Right atrium auricular region (tissue), 2 donors: ENCODE results near the gene PALMD. TPM values are rescaled to one million over a fixed set of nuclear protein-coding genes. Genes with fewer than 3 reads are reported as not detected.

Source experiments
- DNase-seq: peaks from one replicate; pipeline ENCODE4 v3.0.0-alpha.2; 2019; ENCODE audit warnings: low spot score
- H3K27ac ChIP-seq, 2 donors: fragments of 200-600 bp; sonication (generic); 1 replicate in 1 of 2; 2 replicates in 1 of 2; pipeline ENCODE4 v1.5.1; 2016 to 2019
- H3K27me3 ChIP-seq, 2 donors: fragments of 200-600 bp; sonication (generic); one replicate each; pipeline versions ENCODE4 v1.5.1 to v1.6.0; 2017 to 2019
- H3K36me3 ChIP-seq: fragments of 200-600 bp; sonication (generic); one replicate; pipeline ENCODE4 v1.5.1; 2016
- H3K4me1 ChIP-seq, 2 donors: fragments of 200-600 bp; sonication (generic); one replicate each; pipeline versions ENCODE4 v1.5.1 to v1.6.0; 2017 to 2019
- H3K4me3 ChIP-seq, 2 donors: fragments of 200-600 bp; sonication (generic); 1 replicate in 1 of 2; 2 replicates in 1 of 2; pipeline ENCODE4 v1.5.1; 2017 to 2019; ENCODE audit warnings: mild to moderate bottlenecking in 1 of 2, moderate library complexity in 1 of 2
- H3K9me3 ChIP-seq, 2 donors: fragments of 200-600 bp; sonication (generic); one replicate each; pipeline ENCODE4 v1.5.1; 2019
- total RNA-seq, 2 donors: library from RNA; depleted of rRNA; stranded (reverse); fragments of >200 nt; gene quantifications; one replicate each; pipeline ENCODE4 v1.1.0, GENCODE V29; 2016
- TF ChIP-seq, protein P1 (sequence below), 2 donors: fragments of 200-600 bp; sonication (generic); IDR thresholded peaks; one replicate each; pipeline ENCODE4 v1.5.1; 2019; ENCODE audit warnings: antibody characterized with exemption in 2 of 2

The PALMD gene
- total RNA-seq, 2 donors from 2014 or later: 55.0 to 78.7 TPM

DNA sequence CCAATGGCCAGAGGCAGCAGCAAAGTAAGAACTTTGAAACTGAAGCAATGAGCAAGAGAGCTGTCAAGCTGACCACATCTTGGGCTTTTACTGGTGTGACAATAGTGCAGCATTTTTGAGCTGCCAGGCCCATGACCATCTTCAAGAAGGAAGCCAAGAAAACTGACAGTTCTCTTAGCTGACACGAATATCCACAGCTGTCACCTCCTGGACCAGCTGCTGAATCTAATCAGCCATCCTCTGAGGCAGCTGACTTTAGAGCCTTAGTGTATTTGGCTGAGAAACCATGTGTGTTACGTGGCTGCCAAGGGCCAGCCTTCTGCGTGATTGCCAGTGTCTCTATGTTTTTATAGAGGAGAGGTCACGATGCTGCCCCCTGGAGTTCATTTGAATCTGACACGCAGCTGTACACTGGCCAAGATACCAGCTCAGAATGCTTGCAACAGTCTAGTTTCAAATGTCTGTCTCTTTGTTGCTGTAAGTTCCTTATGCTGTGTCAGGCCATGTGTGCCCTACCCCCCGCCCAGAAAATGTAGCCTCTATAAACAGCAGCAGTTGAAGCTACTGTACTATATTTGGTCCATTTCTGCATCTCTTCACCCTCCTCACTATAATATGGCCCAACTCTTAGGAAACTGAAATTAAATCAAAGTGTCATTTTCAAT, 39.7 kb downstream of the PALMD start:
- peak overlapping the region; percentile 48 to 76 for H3K27ac ChIP-seq
- H3K4me1 ChIP-seq: peaks cover 0 to 36% of the 10 kb centered on the region in 2 donors
- no peak overlapping the region for H3K4me3 ChIP-seq

GRCh38 chr1:99691175-99691574, 45.3 kb downstream of the PALMD start:
- H3K27me3 ChIP-seq: no peaks in the 10 kb centered on the region
- peaks cover 83% of the 10 kb centered on the region for H3K36me3 ChIP-seq

More for the DNA sequence above, 39.7 kb downstream of the PALMD start:
- TF ChIP-seq, protein P1, sequence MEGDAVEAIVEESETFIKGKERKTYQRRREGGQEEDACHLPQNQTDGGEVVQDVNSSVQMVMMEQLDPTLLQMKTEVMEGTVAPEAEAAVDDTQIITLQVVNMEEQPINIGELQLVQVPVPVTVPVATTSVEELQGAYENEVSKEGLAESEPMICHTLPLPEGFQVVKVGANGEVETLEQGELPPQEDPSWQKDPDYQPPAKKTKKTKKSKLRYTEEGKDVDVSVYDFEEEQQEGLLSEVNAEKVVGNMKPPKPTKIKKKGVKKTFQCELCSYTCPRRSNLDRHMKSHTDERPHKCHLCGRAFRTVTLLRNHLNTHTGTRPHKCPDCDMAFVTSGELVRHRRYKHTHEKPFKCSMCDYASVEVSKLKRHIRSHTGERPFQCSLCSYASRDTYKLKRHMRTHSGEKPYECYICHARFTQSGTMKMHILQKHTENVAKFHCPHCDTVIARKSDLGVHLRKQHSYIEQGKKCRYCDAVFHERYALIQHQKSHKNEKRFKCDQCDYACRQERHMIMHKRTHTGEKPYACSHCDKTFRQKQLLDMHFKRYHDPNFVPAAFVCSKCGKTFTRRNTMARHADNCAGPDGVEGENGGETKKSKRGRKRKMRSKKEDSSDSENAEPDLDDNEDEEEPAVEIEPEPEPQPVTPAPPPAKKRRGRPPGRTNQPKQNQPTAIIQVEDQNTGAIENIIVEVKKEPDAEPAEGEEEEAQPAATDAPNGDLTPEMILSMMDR (IDR thresholded peaks at IDR 0.05): peak; percentile 16 to 71
- no peaks in the 10 kb centered on the region for H3K27me3 ChIP-seq
- DNase-seq: peak; percentile 95
- H3K36me3 ChIP-seq: peaks cover 49% of the 10 kb centered on the region
- H3K9me3 ChIP-seq: no peaks in the 10 kb centered on the region

DNA sequence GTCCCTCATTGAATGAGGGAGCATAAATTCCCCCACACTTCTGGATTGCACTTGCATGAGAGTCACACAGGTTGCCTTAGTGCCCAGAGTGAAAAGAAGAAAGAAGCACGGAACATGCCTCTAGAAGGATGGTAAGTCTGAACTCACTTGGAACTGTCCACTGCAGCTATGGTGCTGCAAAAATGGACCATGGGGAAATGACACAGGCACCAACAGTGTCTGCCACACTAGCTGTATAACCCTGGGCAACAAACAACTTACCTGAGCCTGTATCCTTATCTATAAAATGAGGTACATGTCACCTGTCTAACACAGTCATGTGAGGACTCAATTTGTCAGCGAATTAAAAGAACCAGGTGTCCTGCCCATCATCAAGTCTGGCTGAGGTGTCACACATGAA, 50.7 kb downstream of the PALMD start:
- Histone ChIP-seq H3K27ac (no peak overlapping the region), H3K9me3 (no peaks in the 10 kb centered on the region), H3K27me3 (no peaks in the 10 kb centered on the region), H3K4me1 (peaks cover 0 to 11% of the 10 kb centered on the region in 2 donors), H3K4me3 (no peak overlapping the region), H3K36me3 (peaks cover 40% of the 10 kb centered on the region)
- TF ChIP-seq, protein P1 (IDR thresholded peaks at IDR 0.05): no peak
- no peak for DNase-seq

More at GRCh38 chr1:99691175-99691574, 45.3 kb downstream of the PALMD start:
- Histone ChIP-seq H3K4me3 (no peak overlapping the region), H3K4me1 (peaks cover 0 to 22% of the 10 kb centered on the region in 2 donors), H3K27ac (peak overlapping the region in 1 of 2 donors; percentile 53), H3K9me3 (no peaks in the 10 kb centered on the region)
- no peak for DNase-seq
- TF ChIP-seq, protein P1 (IDR thresholded peaks at IDR 0.05): no peak

- H3K4me1 ChIP-seq: peaks cover 0 to under 1% of the 10 kb centered on the region in 2 donors
- H3K36me3 ChIP-seq: peaks cover 32% of the 10 kb centered on the region
- no peak overlapping the region for H3K27ac ChIP-seq
- H3K27me3 ChIP-seq: no peaks in the 10 kb centered on the region
- no peak overlapping the region for H3K4me3 ChIP-seq
- TF ChIP-seq, protein P1 (IDR thresholded peaks at IDR 0.05): no peak
- DNase-seq: no peak
- H3K9me3 ChIP-seq: no peaks in the 10 kb centered on the region
Observed at GRCh38 chr1:99697580-99697979, 51.7 kb downstream of the PALMD start.

DNA sequence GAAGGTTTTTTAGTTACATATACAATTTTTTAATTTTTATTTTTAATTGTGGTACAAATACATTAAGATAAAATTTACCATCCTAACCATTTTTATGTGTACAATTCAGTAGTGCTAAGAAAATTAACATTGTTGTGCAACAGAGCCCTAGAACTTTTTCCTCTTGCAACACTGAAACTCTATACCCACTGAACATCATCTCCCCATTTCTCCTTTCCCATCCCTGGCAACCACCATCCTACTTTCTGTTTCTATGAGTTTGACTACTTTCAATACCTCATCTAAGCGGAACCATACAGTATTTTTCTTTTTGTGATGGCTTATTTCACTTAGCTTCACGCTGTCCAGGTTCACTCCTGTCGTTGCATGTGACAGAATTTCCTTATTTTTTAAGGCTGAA, 54.1 kb downstream of the PALMD start:
- H3K36me3 ChIP-seq: peaks cover 9% of the 10 kb centered on the region
- no peak overlapping the region for H3K27ac ChIP-seq
- no peaks in the 10 kb centered on the region for H3K27me3 ChIP-seq
- H3K4me1 ChIP-seq: peaks cover 0 to 10% of the 10 kb centered on the region in 2 donors
- H3K4me3 ChIP-seq: no peak overlapping the region
- TF ChIP-seq, protein P1 (IDR thresholded peaks at IDR 0.05): no peak
- no peaks in the 10 kb centered on the region for H3K9me3 ChIP-seq
- no peak for DNase-seq

DNA sequence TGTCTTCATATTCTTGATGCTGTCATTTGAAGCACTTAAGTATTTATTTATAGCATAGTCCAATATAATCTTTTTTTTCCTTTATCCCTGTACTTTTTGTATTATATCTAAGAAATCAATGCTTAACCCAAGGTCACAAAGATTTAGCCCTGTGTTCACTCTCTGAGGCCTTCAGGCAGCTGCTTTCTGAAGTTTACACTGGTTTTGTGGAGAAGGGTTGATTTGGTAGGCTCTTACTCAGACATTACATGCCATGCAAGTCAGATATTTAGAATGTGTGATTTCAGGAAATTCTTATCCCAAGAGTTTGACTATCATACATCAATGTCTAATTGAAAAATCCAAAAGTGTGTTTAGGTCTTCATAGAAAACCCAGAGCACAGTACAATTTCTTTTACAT, 56.3 kb downstream of the PALMD start:
- H3K36me3 ChIP-seq: no peaks in the 10 kb centered on the region
- peaks cover 0 to 10% of the 10 kb centered on the region in 2 donors for H3K4me1 ChIP-seq
- TF ChIP-seq, protein P1 (IDR thresholded peaks at IDR 0.05): no peak
- H3K27ac ChIP-seq: no peak overlapping the region
- no peaks in the 10 kb centered on the region for H3K27me3 ChIP-seq
- H3K9me3 ChIP-seq: no peaks in the 10 kb centered on the region
- no peak overlapping the region for H3K4me3 ChIP-seq
- DNase-seq: no peak
